ENCODE measurements around the gene WNK2. TPM values are rescaled to one million over a fixed set of nuclear protein-coding genes. Genes with fewer than 3 reads are reported as not detected.
A peak's percentile ranks its signal among the peaks of the same experiment; 100 is the strongest.

WNK2 gene
- polyA plus RNA-seq, 3 donors, result 0.40 TPM; not detected in 2

DNA sequence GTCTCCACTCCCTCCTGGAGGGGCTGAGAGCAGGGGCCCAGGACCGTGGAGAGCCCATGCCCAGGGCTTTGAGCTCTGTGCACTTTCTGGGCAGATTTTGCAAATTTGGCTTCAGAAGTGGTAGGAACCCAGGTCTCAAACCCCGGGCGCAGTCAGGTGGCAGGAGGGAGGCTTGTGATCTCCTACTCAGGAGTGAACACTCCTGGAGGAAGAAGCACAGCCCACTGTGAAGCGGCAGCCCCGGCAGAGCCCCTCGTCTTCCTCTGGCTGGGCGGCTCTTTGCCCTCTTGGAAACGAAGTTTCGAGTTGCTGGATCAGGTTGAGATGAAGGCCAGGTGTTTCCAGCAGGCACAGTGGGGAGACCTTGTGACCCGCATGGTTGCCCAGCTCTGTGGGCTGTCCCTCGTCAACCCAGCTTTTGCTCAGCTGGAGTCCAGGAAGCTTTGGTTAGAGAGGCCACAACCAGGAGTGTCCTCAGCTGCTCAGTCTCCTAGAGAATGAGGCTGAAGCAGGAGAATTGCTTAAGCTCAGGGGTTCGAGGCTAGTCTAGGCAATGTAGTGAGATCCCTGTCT, 48.5 kb downstream of the WNK2 start:
- no peak for DNase-seq
- Mint-ChIP-seq H3K9me3 (peaks cover 0 to 3% (median 0%) of the 10 kb centered on the region in 7 donors), H3K27ac (peak overlapping the region in 1 of 7 donors; percentile 32), H3K4me1 (peaks cover 13% of the 10 kb centered on the region), H3K36me3 (no peaks in the 10 kb centered on the region), H3K4me3 (peak overlapping the region in 1 of 2 donors; percentile 49), H3K27me3 (ENCODE audit: low read depth in 3 of 3) (peaks cover 55 to 88% (median 84%) of the 10 kb centered on the region in 3 donors)
- Histone ChIP-seq H3K9ac (ENCODE audit: insufficient read depth, low read length, poor library complexity, severe bottlenecking) (no peak overlapping the region), H3K27me3 (ENCODE audit: control insufficient read depth in 2 of 2, insufficient read depth in 2 of 2, low read length in 2 of 2) (peaks cover 2 to 76% of the 10 kb centered on the region in 2 donors), H3K79me2 (ENCODE audit: insufficient read depth, low read length) (no peaks in the 10 kb centered on the region), H3K4me2 (replicated peaks; ENCODE audit: extremely low read depth, low read length, poor library complexity, severe bottlenecking) (no peak overlapping the region), H3K27ac (ENCODE audit: low read depth in 1 of 2, low read length in 2 of 2) (no peak overlapping the region), H2AFZ (ENCODE audit: insufficient read depth, low read depth, low read length, poor library complexity, severe bottlenecking) (no peak overlapping the region), H4K20me1 (ENCODE audit: insufficient read depth, low read length) (no peaks in the 10 kb centered on the region), H3K4me3 (replicated peaks in 1 of 3; ENCODE audit: low read depth in 2 of 3, low read length in 3 of 3) (no peak overlapping the region), H3K36me3 (replicated peaks in 1 of 2; ENCODE audit: control insufficient read depth in 1 of 2, insufficient read depth in 2 of 2, low read length in 2 of 2) (no peaks in the 10 kb centered on the region), H3K9me3 (replicated peaks in 1 of 2; ENCODE audit: control insufficient read depth in 1 of 2, insufficient read depth in 1 of 2, low read length in 2 of 2) (peaks cover 0 to 4% of the 10 kb centered on the region in 2 donors), H3K4me1 (ENCODE audit: control insufficient read depth in 1 of 2, insufficient read depth in 2 of 2, low read length in 2 of 2) (peaks cover 11% of the 10 kb centered on the region in 2 donors)
- intact Hi-C loops (cut with micrococcal nuclease), result no loop called here
- WGBS (ENCODE audit: insufficient coverage), result 74% methylated on average over 11 of the region's 12 CpGs
- TF ChIP-seq, protein P1, sequence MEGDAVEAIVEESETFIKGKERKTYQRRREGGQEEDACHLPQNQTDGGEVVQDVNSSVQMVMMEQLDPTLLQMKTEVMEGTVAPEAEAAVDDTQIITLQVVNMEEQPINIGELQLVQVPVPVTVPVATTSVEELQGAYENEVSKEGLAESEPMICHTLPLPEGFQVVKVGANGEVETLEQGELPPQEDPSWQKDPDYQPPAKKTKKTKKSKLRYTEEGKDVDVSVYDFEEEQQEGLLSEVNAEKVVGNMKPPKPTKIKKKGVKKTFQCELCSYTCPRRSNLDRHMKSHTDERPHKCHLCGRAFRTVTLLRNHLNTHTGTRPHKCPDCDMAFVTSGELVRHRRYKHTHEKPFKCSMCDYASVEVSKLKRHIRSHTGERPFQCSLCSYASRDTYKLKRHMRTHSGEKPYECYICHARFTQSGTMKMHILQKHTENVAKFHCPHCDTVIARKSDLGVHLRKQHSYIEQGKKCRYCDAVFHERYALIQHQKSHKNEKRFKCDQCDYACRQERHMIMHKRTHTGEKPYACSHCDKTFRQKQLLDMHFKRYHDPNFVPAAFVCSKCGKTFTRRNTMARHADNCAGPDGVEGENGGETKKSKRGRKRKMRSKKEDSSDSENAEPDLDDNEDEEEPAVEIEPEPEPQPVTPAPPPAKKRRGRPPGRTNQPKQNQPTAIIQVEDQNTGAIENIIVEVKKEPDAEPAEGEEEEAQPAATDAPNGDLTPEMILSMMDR (IDR thresholded peaks at IDR 0.05), result no peak

DNA sequence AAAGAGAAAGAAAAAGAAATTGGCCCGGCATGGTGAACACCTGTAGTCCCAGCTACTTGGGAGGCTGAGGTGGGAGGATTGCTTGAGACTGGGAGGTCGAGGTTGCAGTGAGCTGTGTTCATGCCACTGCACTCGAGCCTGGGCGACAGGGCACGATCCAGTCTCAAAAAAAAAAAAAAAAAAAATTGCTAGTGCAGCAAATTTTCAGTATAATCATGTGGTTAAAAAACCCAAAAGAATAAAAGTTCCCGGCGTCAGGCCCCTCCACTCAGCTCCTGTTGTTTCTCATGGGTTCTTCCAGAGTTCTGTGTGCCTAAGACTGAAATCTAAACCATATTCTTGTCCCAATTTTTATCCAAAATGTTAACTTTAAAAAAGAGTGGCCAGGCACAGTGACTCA, 49.1 kb downstream of the WNK2 start:
- Histone ChIP-seq H3K9me3 (replicated peaks in 1 of 2; ENCODE audit: control insufficient read depth in 1 of 2, insufficient read depth in 1 of 2, low read length in 2 of 2) (peaks cover 0 to 4% of the 10 kb centered on the region in 2 donors), H3K27me3 (ENCODE audit: control insufficient read depth in 2 of 2, insufficient read depth in 2 of 2, low read length in 2 of 2) (peaks cover 2 to 71% of the 10 kb centered on the region in 2 donors), H3K27ac (ENCODE audit: low read depth in 1 of 2, low read length in 2 of 2) (no peak overlapping the region), H4K20me1 (ENCODE audit: insufficient read depth, low read length) (no peaks in the 10 kb centered on the region), H3K36me3 (replicated peaks in 1 of 2; ENCODE audit: control insufficient read depth in 1 of 2, insufficient read depth in 2 of 2, low read length in 2 of 2) (no peaks in the 10 kb centered on the region), H3K9ac (ENCODE audit: insufficient read depth, low read length, poor library complexity, severe bottlenecking) (no peak overlapping the region), H2AFZ (ENCODE audit: insufficient read depth, low read depth, low read length, poor library complexity, severe bottlenecking) (no peak overlapping the region), H3K4me3 (replicated peaks in 1 of 3; ENCODE audit: low read depth in 2 of 3, low read length in 3 of 3) (no peak overlapping the region), H3K79me2 (ENCODE audit: insufficient read depth, low read length) (no peaks in the 10 kb centered on the region), H3K4me2 (replicated peaks; ENCODE audit: extremely low read depth, low read length, poor library complexity, severe bottlenecking) (no peak overlapping the region), H3K4me1 (ENCODE audit: control insufficient read depth in 1 of 2, insufficient read depth in 2 of 2, low read length in 2 of 2) (peaks cover 11% of the 10 kb centered on the region in 2 donors)
- Mint-ChIP-seq H3K4me3 (peak overlapping the region in 1 of 2 donors; percentile 49), H3K4me1 (peaks cover 13% of the 10 kb centered on the region), H3K27me3 (ENCODE audit: low read depth in 3 of 3) (peaks cover 53 to 88% (median 84%) of the 10 kb centered on the region in 3 donors), H3K27ac (no peak overlapping the region), H3K36me3 (no peaks in the 10 kb centered on the region), H3K9me3 (peaks cover 0 to 5% (median 0%) of the 10 kb centered on the region in 7 donors)
- intact Hi-C loops (cut with micrococcal nuclease), result no loop called here
- TF ChIP-seq, protein P1 (IDR thresholded peaks at IDR 0.05), result no peak
- WGBS (ENCODE audit: insufficient coverage), result 74% methylated on average over 4 of the region's 7 CpGs
- no peak for DNase-seq

All from CD14-positive monocyte (primary cell).